Colonic mucosa (tissue), 4 donors: ENCODE data around the gene BAZ2A. TPM values are rescaled to one million over a fixed set of nuclear protein-coding genes. Genes with fewer than 3 reads are reported as not detected.

ENCODE experiments used
- DNase-seq: peaks from one replicate; pipeline ENCODE4 v3.0.0-alpha.2; 2020
- H3K27ac ChIP-seq: fragments of 200-600 bp; one replicate; pipeline ENCODE4 v1.8.0; 2021
- H3K27me3 ChIP-seq: fragments of 200-600 bp; one replicate; pipeline ENCODE4 v1.8.0; 2021
- H3K36me3 ChIP-seq: fragments of 200-600 bp; one replicate; pipeline ENCODE4 v1.8.0; 2021
- H3K4me1 ChIP-seq: fragments of 200-600 bp; one replicate; pipeline ENCODE4 v1.8.0; 2021; ENCODE audit warnings: mild to moderate bottlenecking
- H3K4me3 ChIP-seq: fragments of 200-600 bp; one replicate; pipeline ENCODE4 v1.8.0; 2021
- H3K9ac ChIP-seq, 2 donors: one replicate each; pipeline ENCODE4 v1.7.0; 2013; ENCODE audit warnings: control low read depth in 2 of 2, low read depth in 2 of 2, low read length in 2 of 2
- H3K9me3 ChIP-seq: fragments of 200-600 bp; one replicate; pipeline ENCODE4 v1.8.0; 2021
- CTCF ChIP-seq: fragments of 200-600 bp; IDR thresholded peaks from one replicate; pipeline ENCODE4 v1.8.0; 2022; ENCODE audit warnings: antibody characterized with exemption, mild to moderate bottlenecking
- intact Hi-C: fragments of 100-400 bp; cut with DNase I; formaldehyde crosslinking; loops from one replicate; pipeline ENCODE4 v1.14.1; 2022
- total RNA-seq, 2 donors: library from RNA; stranded (reverse); fragmentation: NEBNext Ultra II Directional in 1 of 2; extraction: Animal tissue kit (Norgen Biotek cat#: 25700) in 1 of 2; gene quantifications; one replicate each; pipeline ENCODE4 v1.2.1, GENCODE V29; 2021
- donor health status: healthy.
- donor health status: DM: no; HTN: no; CAD: no.
- donor health status: DM: no; HTN: no; CAD: no.

The BAZ2A gene
- total RNA-seq, 2 donors from 2014 or later: 85.8 to 99.2 TPM

GRCh38 chr12:56631790-56632700 lies 1.9 kb upstream of the BAZ2A start:
- peaks cover 20% of the 10 kb centered on the region for H3K4me1 ChIP-seq
- peak overlapping the region; percentile 54 for H3K27ac ChIP-seq
- TF ChIP-seq CTCF: no peak
- H3K4me3 ChIP-seq: peak overlapping the region; percentile 6
- peak overlapping the region; percentile 58 to 85 for H3K9ac ChIP-seq
- intact Hi-C loops: loop anchor here (5.0 kb wide), 1 partner anchor 115 kb away; no protein-coding TSS in a partner anchor
- peak; percentile 91 for DNase-seq
- H3K27me3 ChIP-seq: no peaks in the 10 kb centered on the region
- no peaks in the 10 kb centered on the region for H3K36me3 ChIP-seq
- H3K9me3 ChIP-seq: no peaks in the 10 kb centered on the region

- Histone ChIP-seq H3K9me3 (no peaks in the 10 kb centered on the region), H3K4me1 (peaks cover 20% of the 10 kb centered on the region), H3K27me3 (no peaks in the 10 kb centered on the region), H3K27ac (peak overlapping the region; percentile 91), H3K36me3 (no peaks in the 10 kb centered on the region), H3K4me3 (peak overlapping the region; percentile 84), H3K9ac (peak overlapping the region; percentile 98 to 99)
- intact Hi-C loops: loop anchor here (5.0 kb wide), 1 partner anchor 112 kb away; no protein-coding TSS in a partner anchor
- peak; percentile 50 for DNase-seq
- TF ChIP-seq CTCF: no peak
These were observed 507 bp downstream of the BAZ2A start for GRCh38 chr12:56629459-56630179.

- intact Hi-C loops: no loop called here
These were observed 1.3 kb downstream of the BAZ2A start for GRCh38 chr12:56628671-56629458.

GRCh38 chr12:56626701-56627100 lies 3.4 kb downstream of the BAZ2A start:
- no peak for TF ChIP-seq CTCF
- DNase-seq: no peak
- Histone ChIP-seq H3K9me3 (no peaks in the 10 kb centered on the region), H3K27me3 (no peaks in the 10 kb centered on the region), H3K4me1 (peaks cover 1% of the 10 kb centered on the region), H3K36me3 (no peaks in the 10 kb centered on the region), H3K4me3 (no peak overlapping the region), H3K27ac (no peak overlapping the region), H3K9ac (no peak overlapping the region)
- intact Hi-C loops: no loop called here

More at GRCh38 chr12:56628671-56629458, 1.3 kb downstream of the BAZ2A start:
- Histone ChIP-seq H3K9ac (peak overlapping the region; percentile 98 to 99), H3K27me3 (no peaks in the 10 kb centered on the region), H3K4me1 (peaks cover 18% of the 10 kb centered on the region), H3K27ac (peak overlapping the region; percentile 91), H3K36me3 (no peaks in the 10 kb centered on the region), H3K9me3 (no peaks in the 10 kb centered on the region), H3K4me3 (peak overlapping the region; percentile 84)
- no peak for TF ChIP-seq CTCF
- peak; percentile 77 for DNase-seq

GRCh38 chr12:56622535-56622934 lies 7.6 kb downstream of the BAZ2A start:
- Histone ChIP-seq H3K4me1 (no peaks in the 10 kb centered on the region), H3K9me3 (no peaks in the 10 kb centered on the region), H3K9ac (no peak overlapping the region), H3K36me3 (no peaks in the 10 kb centered on the region), H3K27ac (no peak overlapping the region), H3K4me3 (no peak overlapping the region), H3K27me3 (no peaks in the 10 kb centered on the region)
- intact Hi-C loops: no loop called here
- no peak for DNase-seq
- TF ChIP-seq CTCF: no peak
